22Rv1 (cell line): ENCODE measurements around the gene HBP1.
"Not testable (repeated sequence)": the region's sequence is repeated elsewhere in the genome, so short reads cannot be mapped to it uniquely, and the experiment has no call there.

Source experiments
- ZFX ChIP-seq: fragments of 450-650 bp; IDR thresholded peaks from 2 replicates; pipeline ENCODE4 v1.6.1; 2017; ENCODE audit warnings: antibody characterized with exemption, borderline replicate concordance
- TF ChIP-seq, protein P1 (sequence below): fragments of 450-650 bp; IDR thresholded peaks from 2 replicates; pipeline ENCODE4 v1.5.1; 2017; ENCODE audit warnings: mild to moderate bottlenecking

DNA sequence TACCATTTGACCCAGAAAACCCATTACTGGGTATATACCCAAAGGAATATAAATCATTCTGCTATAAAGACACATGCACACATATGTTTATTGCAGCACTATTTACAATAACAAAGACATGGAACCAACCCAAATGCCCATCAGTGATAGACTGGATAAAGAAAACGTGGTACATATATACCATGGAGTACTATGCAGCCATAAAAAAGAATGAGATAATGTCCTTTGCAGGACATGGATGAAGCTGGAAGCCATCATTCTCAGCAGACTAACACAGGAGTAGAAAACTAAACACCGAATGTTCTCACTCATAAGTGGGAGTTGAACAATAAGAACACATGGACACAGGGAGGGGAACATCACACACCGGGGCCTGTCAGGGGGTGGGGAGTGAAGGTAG is 13.1 kb upstream of the HBP1 start:
- TF ChIP-seq, protein P1, sequence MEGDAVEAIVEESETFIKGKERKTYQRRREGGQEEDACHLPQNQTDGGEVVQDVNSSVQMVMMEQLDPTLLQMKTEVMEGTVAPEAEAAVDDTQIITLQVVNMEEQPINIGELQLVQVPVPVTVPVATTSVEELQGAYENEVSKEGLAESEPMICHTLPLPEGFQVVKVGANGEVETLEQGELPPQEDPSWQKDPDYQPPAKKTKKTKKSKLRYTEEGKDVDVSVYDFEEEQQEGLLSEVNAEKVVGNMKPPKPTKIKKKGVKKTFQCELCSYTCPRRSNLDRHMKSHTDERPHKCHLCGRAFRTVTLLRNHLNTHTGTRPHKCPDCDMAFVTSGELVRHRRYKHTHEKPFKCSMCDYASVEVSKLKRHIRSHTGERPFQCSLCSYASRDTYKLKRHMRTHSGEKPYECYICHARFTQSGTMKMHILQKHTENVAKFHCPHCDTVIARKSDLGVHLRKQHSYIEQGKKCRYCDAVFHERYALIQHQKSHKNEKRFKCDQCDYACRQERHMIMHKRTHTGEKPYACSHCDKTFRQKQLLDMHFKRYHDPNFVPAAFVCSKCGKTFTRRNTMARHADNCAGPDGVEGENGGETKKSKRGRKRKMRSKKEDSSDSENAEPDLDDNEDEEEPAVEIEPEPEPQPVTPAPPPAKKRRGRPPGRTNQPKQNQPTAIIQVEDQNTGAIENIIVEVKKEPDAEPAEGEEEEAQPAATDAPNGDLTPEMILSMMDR = not testable (repeated sequence)
- not testable (repeated sequence) for TF ChIP-seq ZFX
